PFSK-1 (cell line): Measurements from ENCODE around the gene CLMN.

ENCODE experiments used
- FOXP2 ChIP-seq: optimal IDR thresholded peaks from 2 replicates; pipeline ENCODE3; 2011; ENCODE audit warnings: borderline replicate concordance, control low read depth, inconsistent platforms; ENCODE audit not compliant: insufficient read depth; ENCODE audit errors: extremely low read length, extremely low read depth
- POLR2AphosphoS5 ChIP-seq: IDR thresholded peaks from 2 replicates; pipeline ENCODE4 v1.6.1; 2012; ENCODE audit warnings: low read depth, mild to moderate bottlenecking, control low read depth, low read length, moderate library complexity
- REST ChIP-seq, 2 experiments: IDR thresholded peaks; 2 replicates each; pipeline versions ENCODE4 v1.6.1 to v1.8.0; 2011 to 2012; ENCODE audit warnings: low read depth in 2 of 2, low read length in 2 of 2, control low read depth in 1 of 2, inconsistent platforms in 1 of 2, mild to moderate bottlenecking in 1 of 2, moderate library complexity in 1 of 2; ENCODE audit not compliant: insufficient read depth in 1 of 2
- SIN3A ChIP-seq: IDR thresholded peaks from 2 replicates; pipeline ENCODE4 v1.6.1; 2012; ENCODE audit warnings: mild to moderate bottlenecking, low read length, moderate library complexity, borderline replicate concordance; ENCODE audit not compliant: insufficient read depth
- TAF1 ChIP-seq: IDR thresholded peaks from 2 replicates; pipeline ENCODE4 v1.6.1; 2012; ENCODE audit warnings: low read length, control low read depth, borderline replicate concordance; ENCODE audit not compliant: insufficient read depth

CLMN gene

GRCh38 chr14:95275494-95275893 lies 44.2 kb downstream of the CLMN start:
- TF ChIP-seq POLR2AphosphoS5 (no peak), TAF1 (no peak), SIN3A (no peak), REST (IDR thresholded peaks at IDR 0.05; ENCODE audit: insufficient read depth in 1 of 2, low read depth in 2 of 2, low read length in 2 of 2) (no peak)

GRCh38 chr14:95274874-95275273 lies 44.8 kb downstream of the CLMN start:
- TF ChIP-seq REST (IDR thresholded peaks at IDR 0.05; ENCODE audit: insufficient read depth in 1 of 2, low read depth in 2 of 2, low read length in 2 of 2) (no peak), FOXP2 (no peak), POLR2AphosphoS5 (no peak), TAF1 (no peak), SIN3A (no peak)

GRCh38 chr14:95274279-95274678 lies 45.4 kb downstream of the CLMN start:
- TF ChIP-seq FOXP2, result no peak
- no peak for TF ChIP-seq SIN3A
- no peak for TF ChIP-seq REST (IDR thresholded peaks at IDR 0.05; ENCODE audit: insufficient read depth in 1 of 2, low read depth in 2 of 2, low read length in 2 of 2)
- no peak for TF ChIP-seq POLR2AphosphoS5
- TF ChIP-seq TAF1, result no peak

- TF ChIP-seq POLR2AphosphoS5, result no peak
- TF ChIP-seq REST (IDR thresholded peaks at IDR 0.05; ENCODE audit: insufficient read depth in 1 of 2, low read depth in 2 of 2, low read length in 2 of 2), result no peak
- TF ChIP-seq FOXP2, result no peak
- TF ChIP-seq SIN3A, result no peak
- TF ChIP-seq TAF1, result no peak
Observed at GRCh38 chr14:95273001-95273978, 46.4 kb downstream of the CLMN start.

- TF ChIP-seq POLR2AphosphoS5 (no peak), REST (IDR thresholded peaks at IDR 0.05; ENCODE audit: insufficient read depth in 1 of 2, low read depth in 2 of 2, low read length in 2 of 2) (no peak), SIN3A (no peak), TAF1 (no peak), FOXP2 (no peak)
Observed at GRCh38 chr14:95272057-95272456, 47.7 kb downstream of the CLMN start.
